ENCODE results near the gene HOXD8.

GRCh38 chr2:176085861-176086771, 43.4 kb upstream of the HOXD8 start:
- TF ChIP-seq ZNF740 (CRISPR knock-in tag; IDR thresholded peaks at IDR 0.05) (no peak), ZNF740 (tag; IDR thresholded peaks at IDR 0.05) (no peak), HSF4 (CRISPR knock-in tag; IDR thresholded peaks at IDR 0.05; ENCODE audit: borderline replicate concordance) (no peak), SREBF2 (CRISPR knock-in tag; IDR thresholded peaks at IDR 0.05) (no peak)

All from K562 (cell line).